ENCODE data around the gene PLA2G2D. TPM values are rescaled to one million over a fixed set of nuclear protein-coding genes. Genes with fewer than 3 reads are reported as not detected.

PLA2G2D gene
- total and polyA plus RNA-seq, 9 of the 15 experiments (the other 6 are each of a cell fraction or from before 2014, with no cell fraction given), result not detected

GRCh38 chr1:20151906-20152598, 32.7 kb upstream of the PLA2G2D start (continued):
- TF ChIP-seq CTCF (IDR thresholded peaks at IDR 0.05 in 2 of 3, conservative IDR thresholded peaks at IDR 0.05 in 1 of 3; ENCODE audit: insufficient read depth in 2 of 3, low read depth in 1 of 3, low read length in 3 of 3), result peak; percentile 94 to 95 (median 95)
- no peak for TF ChIP-seq FOXO4 (CRISPR knock-in tag; IDR thresholded peaks at IDR 0.05)
- 0 out of 2 replicates have a peak, but pooled peaks have one; percentile 40 for TF ChIP-seq MAX (CRISPR knock-in tag; IDR thresholded peaks at IDR 0.05)
- TF ChIP-seq ZNF316 (IDR thresholded peaks at IDR 0.05), result no peak
- no peak for TF ChIP-seq TARDBP (IDR thresholded peaks at IDR 0.05)
- peak; percentile 44; the same call in 1 of the 2 replicates for TF ChIP-seq USF1 (CRISPR knock-in tag; IDR thresholded peaks at IDR 0.05)
- TF ChIP-seq REST (IDR thresholded peaks at IDR 0.05; ENCODE audit: borderline replicate concordance), result peak; percentile 90
- TF ChIP-seq REST (CRISPR knock-in tag; IDR thresholded peaks at IDR 0.05; ENCODE audit: low read depth), result no peak
- TF ChIP-seq ATF1 (CRISPR knock-in tag; IDR thresholded peaks at IDR 0.05), result no peak
- 0 out of 2 replicates have a peak, but pooled peaks have one; percentile 21 for TF ChIP-seq ATF1 (tag; IDR thresholded peaks at IDR 0.05)
- no peak for TF ChIP-seq MAFK (IDR thresholded peaks at IDR 0.05; ENCODE audit: low read length)
- TF ChIP-seq CREB5 (CRISPR knock-in tag; IDR thresholded peaks at IDR 0.05), result no peak
- TF ChIP-seq CBX1 (IDR thresholded peaks at IDR 0.05; ENCODE audit: low read depth), result no peak
- no peak for TF ChIP-seq SP1 (CRISPR knock-in tag; IDR thresholded peaks at IDR 0.05)
